NT2/D1 (cell line): ENCODE results near the gene NEGR1.

Source experiments
- SUZ12 ChIP-seq: IDR thresholded peaks from 2 replicates; pipeline ENCODE4 v1.6.1; 2011; ENCODE audit not compliant: insufficient read length, insufficient read depth; ENCODE audit errors: extremely low read depth
- YY1 ChIP-seq: IDR thresholded peaks from 2 replicates; pipeline ENCODE4 v1.6.1; 2011; ENCODE audit not compliant: insufficient read length, insufficient read depth
- ZNF274 ChIP-seq: IDR thresholded peaks from 2 replicates; pipeline ENCODE4 v1.6.1; 2011; ENCODE audit warnings: mild to moderate bottlenecking, low read depth, low read length

DNA sequence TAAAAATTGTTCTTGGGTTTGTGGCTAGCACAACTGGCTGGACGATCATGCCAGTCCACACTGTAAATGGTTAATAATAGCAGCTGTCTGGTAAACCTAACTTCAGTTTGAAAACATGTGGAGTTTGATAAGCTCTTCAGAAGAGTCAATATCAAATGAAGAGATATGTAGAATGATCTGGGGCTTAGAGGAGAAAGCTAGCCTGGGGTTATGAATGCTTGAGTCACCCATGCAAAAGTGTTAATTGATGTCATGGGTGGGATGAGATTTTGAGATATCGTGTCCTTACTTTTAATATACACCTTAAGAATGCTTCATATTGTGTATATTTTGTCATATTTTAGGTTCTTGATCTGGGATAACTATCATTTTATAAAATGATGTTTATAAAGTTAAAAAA lies 646.8 kb downstream of the NEGR1 start:
- TF ChIP-seq ZNF274 (no peak), SUZ12 (no peak), YY1 (no peak)
